ENCODE measurements around the gene HAL. TPM values are rescaled to one million over a fixed set of nuclear protein-coding genes. Genes with fewer than 3 reads are reported as not detected.

The HAL gene
- total and polyA plus RNA-seq, 2 experiments from 2014 or later: not detected

DNA sequence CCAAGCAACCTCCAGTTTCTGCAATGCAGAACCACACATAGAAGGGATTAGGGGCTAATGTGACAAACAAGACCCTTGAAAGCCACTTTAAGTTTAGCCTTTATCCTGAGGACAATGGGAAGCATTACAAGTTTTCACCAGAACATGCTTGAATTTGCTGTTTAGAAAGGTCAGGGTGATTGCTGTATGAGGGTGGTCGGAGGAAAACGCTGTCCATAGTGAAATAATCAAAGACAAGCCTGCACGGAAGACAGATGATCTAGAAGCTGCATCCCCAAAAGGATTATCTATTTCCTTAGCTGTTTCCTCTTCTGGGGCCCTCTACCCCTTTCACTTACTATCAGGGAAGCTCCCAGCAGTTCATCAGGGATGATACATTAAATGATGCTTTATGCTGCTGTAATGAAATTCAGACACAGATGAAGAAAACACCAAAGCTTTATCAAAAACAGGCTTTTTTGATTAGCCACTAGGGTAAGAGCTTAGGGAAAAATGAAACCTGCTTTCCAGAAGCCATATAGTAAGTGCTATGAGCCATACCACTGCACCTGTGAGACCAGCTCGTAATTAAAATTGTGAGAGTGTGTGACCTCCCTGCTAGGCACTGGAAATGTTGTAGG, 6.5 kb downstream of the HAL start:
- Histone ChIP-seq H3K4me1 (ENCODE audit: low read depth) (no peaks in the 10 kb centered on the region), H3K27me3 (peaks cover 3% of the 10 kb centered on the region), H3K4me3 (no peak overlapping the region), H3K27ac (no peak overlapping the region), H3K9me3 (ENCODE audit: low read depth) (no peaks in the 10 kb centered on the region), H3K36me3 (no peaks in the 10 kb centered on the region)
- no peak for DNase-seq (ENCODE audit: low read depth in 1 of 2, low spot score in 1 of 2)
- TF ChIP-seq, protein P1, sequence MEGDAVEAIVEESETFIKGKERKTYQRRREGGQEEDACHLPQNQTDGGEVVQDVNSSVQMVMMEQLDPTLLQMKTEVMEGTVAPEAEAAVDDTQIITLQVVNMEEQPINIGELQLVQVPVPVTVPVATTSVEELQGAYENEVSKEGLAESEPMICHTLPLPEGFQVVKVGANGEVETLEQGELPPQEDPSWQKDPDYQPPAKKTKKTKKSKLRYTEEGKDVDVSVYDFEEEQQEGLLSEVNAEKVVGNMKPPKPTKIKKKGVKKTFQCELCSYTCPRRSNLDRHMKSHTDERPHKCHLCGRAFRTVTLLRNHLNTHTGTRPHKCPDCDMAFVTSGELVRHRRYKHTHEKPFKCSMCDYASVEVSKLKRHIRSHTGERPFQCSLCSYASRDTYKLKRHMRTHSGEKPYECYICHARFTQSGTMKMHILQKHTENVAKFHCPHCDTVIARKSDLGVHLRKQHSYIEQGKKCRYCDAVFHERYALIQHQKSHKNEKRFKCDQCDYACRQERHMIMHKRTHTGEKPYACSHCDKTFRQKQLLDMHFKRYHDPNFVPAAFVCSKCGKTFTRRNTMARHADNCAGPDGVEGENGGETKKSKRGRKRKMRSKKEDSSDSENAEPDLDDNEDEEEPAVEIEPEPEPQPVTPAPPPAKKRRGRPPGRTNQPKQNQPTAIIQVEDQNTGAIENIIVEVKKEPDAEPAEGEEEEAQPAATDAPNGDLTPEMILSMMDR (IDR thresholded peaks at IDR 0.05; ENCODE audit: low read depth, low read length): no peak

DNA sequence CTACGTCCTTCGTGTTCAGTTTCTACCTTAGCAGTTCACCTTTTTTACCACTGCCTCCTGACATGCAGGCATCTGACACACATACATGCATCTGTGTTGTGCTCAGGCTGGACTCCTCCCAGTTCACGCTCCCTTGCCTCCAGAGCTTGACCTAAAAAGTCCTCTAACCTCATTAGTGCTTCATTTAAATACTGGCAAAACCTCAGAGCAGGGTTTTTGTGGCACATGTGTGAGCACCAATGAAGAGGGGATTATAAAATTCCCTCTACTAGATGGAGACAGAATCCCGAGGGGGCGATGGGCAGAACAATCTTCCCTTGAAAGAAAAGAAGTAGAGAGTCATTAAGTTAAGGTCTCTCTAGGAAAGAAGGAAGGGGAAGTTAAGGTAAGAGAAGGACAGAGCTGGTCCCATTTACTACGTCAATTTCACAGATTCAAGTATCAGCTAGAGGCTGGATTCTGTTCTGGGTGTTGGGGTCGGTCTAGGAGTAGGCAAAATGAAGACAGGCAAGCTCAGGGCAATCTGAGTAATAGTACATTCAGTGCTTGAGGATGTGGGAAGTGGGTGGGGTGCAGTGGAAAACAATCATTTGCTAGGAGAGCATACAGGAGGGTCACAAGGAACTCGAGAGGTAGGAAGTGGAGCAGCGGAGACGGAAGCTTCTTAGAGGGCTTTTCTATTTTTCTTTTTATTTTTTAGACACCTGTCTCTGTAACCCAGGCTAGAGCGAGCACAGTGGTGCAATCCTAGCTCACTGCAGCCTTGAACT, 7.5 kb downstream of the HAL start:
- Histone ChIP-seq H3K27me3 (peaks cover 3% of the 10 kb centered on the region), H3K36me3 (no peaks in the 10 kb centered on the region), H3K27ac (no peak overlapping the region), H3K4me3 (no peak overlapping the region), H3K9me3 (ENCODE audit: low read depth) (no peaks in the 10 kb centered on the region), H3K4me1 (ENCODE audit: low read depth) (no peaks in the 10 kb centered on the region)
- DNase-seq (ENCODE audit: low read depth in 1 of 2, low spot score in 1 of 2): no peak
- TF ChIP-seq, protein P1 (IDR thresholded peaks at IDR 0.05; ENCODE audit: low read depth, low read length): no peak

DNA sequence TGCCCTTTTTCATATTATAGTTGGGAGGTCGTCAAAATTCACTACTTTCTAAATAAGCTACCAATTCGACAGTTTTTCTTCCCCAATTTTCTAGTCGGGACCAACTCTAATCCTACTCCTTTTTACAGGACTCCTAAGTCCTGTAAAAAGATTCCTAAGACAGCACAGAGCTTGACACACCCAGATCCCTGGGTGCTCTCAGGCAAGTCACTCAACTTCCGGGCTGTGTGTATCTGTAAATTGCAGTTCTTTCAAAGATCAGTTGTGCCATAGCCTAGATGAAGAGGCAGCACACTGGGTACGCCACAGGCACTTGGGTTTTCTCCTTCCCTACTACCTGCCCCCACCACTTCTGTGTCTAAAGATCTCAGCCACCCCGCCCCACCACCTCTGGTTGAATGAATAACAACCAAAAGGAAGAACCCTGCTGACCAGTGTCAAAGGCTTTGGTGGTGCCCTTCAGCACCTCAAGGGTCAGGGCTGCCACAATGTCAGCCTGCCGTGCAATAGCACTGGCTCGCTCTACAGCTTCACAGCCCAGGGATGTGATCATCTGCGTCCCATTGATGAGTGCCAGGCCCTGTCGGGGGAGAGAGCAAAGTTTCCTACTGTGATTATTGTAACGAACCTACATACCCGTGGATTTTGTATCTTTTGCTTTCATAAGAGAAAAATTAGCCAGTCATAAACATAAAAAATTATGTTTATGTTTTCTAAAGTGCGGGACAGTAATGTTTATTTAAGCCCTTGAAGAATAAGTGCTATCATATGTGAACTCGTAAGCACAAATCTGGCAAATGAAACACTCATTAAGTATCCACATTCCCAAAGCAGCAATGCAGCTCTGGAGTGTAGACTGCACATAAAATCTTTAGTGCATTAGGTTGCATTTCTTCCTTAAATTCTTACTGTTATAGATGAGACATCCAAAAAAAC, 9.2 kb downstream of the HAL start:
- DNase-seq (ENCODE audit: low read depth in 1 of 2, low spot score in 1 of 2): peak in 1 of 2 donors; percentile 14
- TF ChIP-seq, protein P1 (IDR thresholded peaks at IDR 0.05; ENCODE audit: low read depth, low read length): no peak
- H3K4me3 ChIP-seq: no peak overlapping the region

DNA sequence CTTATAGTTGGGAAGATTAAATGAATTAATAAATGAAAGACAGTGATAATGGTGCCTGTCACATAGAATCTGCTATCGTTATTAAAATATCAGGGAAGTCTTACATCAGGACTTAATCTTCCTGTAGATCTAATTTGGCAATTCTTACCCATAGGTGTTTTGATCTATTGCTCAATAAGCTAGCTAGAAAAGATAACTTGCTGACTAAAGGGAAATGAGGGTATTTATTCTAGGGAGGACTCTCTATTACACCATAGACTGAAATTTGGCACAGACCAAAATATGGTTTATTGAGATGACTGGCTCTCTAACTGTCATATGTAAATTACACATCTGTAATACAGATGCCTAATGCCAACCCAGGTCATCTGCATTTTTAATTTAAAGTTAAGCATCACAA, 11.5 kb downstream of the HAL start:
- no peak for DNase-seq (ENCODE audit: low read depth in 1 of 2, low spot score in 1 of 2)
- Histone ChIP-seq H3K36me3 (no peaks in the 10 kb centered on the region), H3K4me1 (ENCODE audit: low read depth) (no peaks in the 10 kb centered on the region), H3K9me3 (ENCODE audit: low read depth) (no peaks in the 10 kb centered on the region), H3K27ac (no peak overlapping the region), H3K4me3 (no peak overlapping the region), H3K27me3 (no peaks in the 10 kb centered on the region)
- TF ChIP-seq, protein P1 (IDR thresholded peaks at IDR 0.05; ENCODE audit: low read depth, low read length): no peak

More for the DNA sequence above, 9.2 kb downstream of the HAL start:
- no peaks in the 10 kb centered on the region for H3K4me1 ChIP-seq (ENCODE audit: low read depth)
- H3K36me3 ChIP-seq: no peaks in the 10 kb centered on the region
- H3K27ac ChIP-seq: no peak overlapping the region
- no peaks in the 10 kb centered on the region for H3K9me3 ChIP-seq (ENCODE audit: low read depth)
- peaks cover 3% of the 10 kb centered on the region for H3K27me3 ChIP-seq

DNA sequence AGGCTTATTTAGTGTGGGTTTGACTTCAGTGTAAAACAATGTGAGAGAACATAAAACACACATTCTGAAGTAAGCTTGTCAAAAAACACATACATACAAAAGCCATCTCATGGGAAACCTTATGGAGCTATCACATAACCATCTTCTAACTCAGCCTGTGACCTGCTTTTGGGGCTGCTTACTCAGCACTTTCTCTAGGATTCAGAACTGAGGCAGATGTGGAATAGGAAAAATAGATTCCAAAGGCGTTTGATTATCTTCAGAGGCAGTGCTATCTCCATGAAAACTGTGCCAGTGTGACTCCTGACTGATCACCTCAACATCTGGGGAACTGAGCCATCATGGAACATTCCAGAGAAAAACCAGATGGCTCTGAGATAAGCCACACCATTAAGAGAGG, 13.5 kb downstream of the HAL start:
- no peaks in the 10 kb centered on the region for H3K36me3 ChIP-seq
- no peak overlapping the region for H3K4me3 ChIP-seq
- no peak overlapping the region for H3K27ac ChIP-seq
- DNase-seq (ENCODE audit: low read depth in 1 of 2, low spot score in 1 of 2): no peak
- no peaks in the 10 kb centered on the region for H3K9me3 ChIP-seq (ENCODE audit: low read depth)
- TF ChIP-seq, protein P1 (IDR thresholded peaks at IDR 0.05; ENCODE audit: low read depth, low read length): no peak
- H3K4me1 ChIP-seq (ENCODE audit: low read depth): no peaks in the 10 kb centered on the region
- no peaks in the 10 kb centered on the region for H3K27me3 ChIP-seq

Measured in cardiac muscle cell (in vitro differentiated cells and primary cell).